GM18870 (cell line): ENCODE data around the gene CFAP141.

ENCODE experiments used
- ATAC-seq: cut with Tn5 transposase; IDR thresholded peaks from one replicate; pipeline ENCODE4 v1.9.1; 2021; ENCODE audit warnings: moderate library complexity; ENCODE audit not compliant: unreplicated experiment

CFAP141 gene

GRCh38 chr1:154174654-154175053 is 31.5 kb downstream of the CFAP141 start:
- no peak for ATAC-seq

- ATAC-seq: no peak
Observed at GRCh38 chr1:154171880-154172279, 34.3 kb downstream of the CFAP141 start.

GRCh38 chr1:154171223-154171583 is 34.9 kb downstream of the CFAP141 start:
- no peak for ATAC-seq

- no peak for ATAC-seq
Observed at GRCh38 chr1:154170547-154171222, 35.4 kb downstream of the CFAP141 start.

- ATAC-seq: no peak
Observed at GRCh38 chr1:154167461-154167860, 38.7 kb downstream of the CFAP141 start.

- no peak for ATAC-seq
Observed at GRCh38 chr1:154166207-154166606, 39.9 kb downstream of the CFAP141 start.

GRCh38 chr1:154159554-154159953 is 46.6 kb downstream of the CFAP141 start:
- ATAC-seq: no peak

GRCh38 chr1:154158307-154159125 is 47.6 kb downstream of the CFAP141 start:
- no peak for ATAC-seq

GRCh38 chr1:154157520-154158306 is 48.4 kb downstream of the CFAP141 start:
- peak; percentile 66 for ATAC-seq

GRCh38 chr1:154155251-154155650 is 50.9 kb downstream of the CFAP141 start:
- no peak for ATAC-seq

- no peak for ATAC-seq
Observed at GRCh38 chr1:154154534-154155191, 51.5 kb downstream of the CFAP141 start, which contains the start of gene NUP210L. NUP210L (minus strand) TSS chr1:154155073.

GRCh38 chr1:154154053-154154452 is 52.1 kb downstream of the CFAP141 start:
- no peak for ATAC-seq

GRCh38 chr1:154151311-154151710 is 54.8 kb downstream of the CFAP141 start:
- ATAC-seq: no peak
